Measurements from ENCODE around the gene ZNRF1. TPM values are rescaled to one million over a fixed set of nuclear protein-coding genes. Genes with fewer than 3 reads are reported as not detected.

Gene ZNRF1
- total and polyA plus RNA-seq, 2 of the 13 experiments (the other 11 are each of a cell fraction or from before 2014, with no cell fraction given) = 43.9 to 58.7 TPM

GRCh38 chr16:74997042-74997491 lies 1.8 kb upstream of the ZNRF1 start (continued):
- TF ChIP-seq KAT8 (CRISPR knock-in tag; IDR thresholded peaks at IDR 0.05) (0 out of 2 replicates have a peak, but pooled peaks have one; percentile 15), HNRNPUL1 (IDR thresholded peaks at IDR 0.05; ENCODE audit: low read depth, low read length) (no peak), LCORL (IDR thresholded peaks at IDR 0.05) (no peak), LCORL (CRISPR knock-in tag; IDR thresholded peaks at IDR 0.05) (peak; percentile 60; the same call in 1 of the 2 replicates), ZNF451 (CRISPR knock-in tag; IDR thresholded peaks at IDR 0.05) (no peak), KDM3A (CRISPR knock-in tag; IDR thresholded peaks at IDR 0.05; ENCODE audit: low read depth) (0 out of 2 replicates have a peak, but pooled peaks have one; percentile 25), KMT2A (CRISPR knock-in tag; IDR thresholded peaks at IDR 0.05) (peak; percentile 64; the same call in 1 of the 2 replicates), ETV5 (CRISPR knock-in tag; IDR thresholded peaks at IDR 0.05; ENCODE audit: borderline replicate concordance) (peak; percentile 34; the same call in 1 of the 2 replicates), ZSCAN21 (CRISPR knock-in tag; IDR thresholded peaks at IDR 0.05; ENCODE audit: borderline replicate concordance) (peak; percentile 99), ZNF556 (CRISPR knock-in tag; IDR thresholded peaks at IDR 0.05; ENCODE audit: borderline replicate concordance) (peak; percentile 43; the same call in 1 of the 2 replicates), EP300 (IDR thresholded peaks at IDR 0.05; ENCODE audit: low read depth in 2 of 2, low read length in 2 of 2) (no peak; a peak in 1 of 4 replicates), EP300 (CRISPR knock-in tag; IDR thresholded peaks at IDR 0.05; ENCODE audit: borderline replicate concordance) (no peak), ZMYM3 (CRISPR knock-in tag; IDR thresholded peaks at IDR 0.05) (peak; percentile 74), TFDP2 (CRISPR knock-in tag; IDR thresholded peaks at IDR 0.05) (0 out of 2 replicates have a peak, but pooled peaks have one; percentile 10), HOXA3 (CRISPR knock-in tag; IDR thresholded peaks at IDR 0.05) (peak; percentile 47; the same call in 1 of the 2 replicates), ZNF292 (CRISPR knock-in tag; IDR thresholded peaks at IDR 0.05; ENCODE audit: borderline replicate concordance, low read depth) (peak; percentile 82; the same call in 1 of the 2 replicates), TCF7 (IDR thresholded peaks at IDR 0.05; ENCODE audit: low read depth) (peak; percentile 64), CEBPG (CRISPR knock-in tag; IDR thresholded peaks at IDR 0.05) (peak; percentile 94), ZNF326 (CRISPR knock-in tag; IDR thresholded peaks at IDR 0.05; ENCODE audit: borderline replicate concordance) (no peak), ARID4A (CRISPR knock-in tag; IDR thresholded peaks at IDR 0.05; ENCODE audit: borderline replicate concordance) (0 out of 2 replicates have a peak, but pooled peaks have one; percentile 18), ZMYM4 (CRISPR knock-in tag; IDR thresholded peaks at IDR 0.05) (peak; percentile 38; the same call in 1 of the 2 replicates), MEIS2 (CRISPR knock-in tag; IDR thresholded peaks at IDR 0.05) (peak; percentile 57; the same call in 1 of the 2 replicates), MIXL1 (CRISPR knock-in tag; IDR thresholded peaks at IDR 0.05) (peak; percentile 82), SMYD3 (CRISPR knock-in tag; IDR thresholded peaks at IDR 0.05) (0 out of 2 replicates have a peak, but pooled peaks have one; percentile 70), UBTF (CRISPR knock-in tag; IDR thresholded peaks at IDR 0.05) (0 out of 2 replicates have a peak, but pooled peaks have one; percentile 2)

All from HepG2 (cell line).